CD4-positive, alpha-beta memory T cell (primary cell): Measurements from ENCODE around the gene CKAP2L. TPM values are rescaled to one million over a fixed set of nuclear protein-coding genes. Genes with fewer than 3 reads are reported as not detected.
A peak's percentile ranks its signal among the peaks of the same experiment; 100 is the strongest.

Source experiments
- CTCF ChIA-PET: fragments of 350-600 bp; sonication (Branson Sonifier 250); formaldehyde crosslinking; loops from one replicate; lab custom pipeline; 2021; ENCODE audit warnings: inconsistent platforms; ENCODE audit not compliant: partially characterized antibody; lab: Charles Lee
- POLR2A ChIA-PET: fragments of 350-600 bp; sonication (Branson Sonifier 250); formaldehyde crosslinking; loops from one replicate; lab custom pipeline; 2021; ENCODE audit not compliant: partially characterized antibody; lab: Charles Lee
- DNase-seq, 5 donors: peaks; one replicate each; pipeline versions ENCODE4 v3.0.0 to v3.0.0-alpha.2; 2020 to 2022; ENCODE audit warnings: mixed read lengths in 1 of 5
- H3K27ac ChIP-seq: one replicate; pipeline ENCODE4 v1.7.0; 2013; ENCODE audit warnings: low read depth, low read length
- H3K27me3 ChIP-seq: 2 replicates; pipeline ENCODE4 v1.7.0; 2013; ENCODE audit warnings: mild to moderate bottlenecking, low read length, moderate library complexity; ENCODE audit not compliant: insufficient read depth
- H3K36me3 ChIP-seq: 2 replicates; pipeline ENCODE4 v1.7.0; 2013; ENCODE audit warnings: mild to moderate bottlenecking, low read length, moderate library complexity; ENCODE audit not compliant: insufficient read depth
- H3K4me1 ChIP-seq: 2 replicates; pipeline ENCODE4 v1.7.0; 2013; ENCODE audit warnings: mild to moderate bottlenecking, low read length, moderate library complexity; ENCODE audit not compliant: insufficient read depth
- H3K4me3 ChIP-seq, 2 donors: one replicate each; pipeline ENCODE4 v1.7.0; 2013; ENCODE audit warnings: low read length in 2 of 2, mild to moderate bottlenecking in 1 of 2
- H3K9me3 ChIP-seq, 2 donors: one replicate each; pipeline ENCODE4 v1.7.0; 2013; ENCODE audit warnings: low read length in 2 of 2, control low read depth in 1 of 2; ENCODE audit not compliant: control insufficient read depth in 1 of 2
- H3K27ac Mint-ChIP-seq, 7 donors: one replicate each; pipeline ENCODE4 v1.8.0; 2020 to 2021; ENCODE audit warnings: mixed read lengths in 7 of 7, mild to moderate bottlenecking in 6 of 7, inconsistent platforms in 3 of 7, moderate library complexity in 3 of 7
- H3K27me3 Mint-ChIP-seq, 2 donors: one replicate each; pipeline ENCODE4 v1.8.0; 2020 to 2021; ENCODE audit warnings: mixed read lengths in 2 of 2
- H3K36me3 Mint-ChIP-seq, 2 donors: one replicate each; pipeline ENCODE4 v1.8.0; 2020 to 2021; ENCODE audit warnings: mixed read lengths in 2 of 2, inconsistent platforms in 1 of 2, mild to moderate bottlenecking in 1 of 2
- H3K4me1 Mint-ChIP-seq, 4 donors: one replicate each; pipeline ENCODE4 v1.8.0; 2020 to 2021; ENCODE audit warnings: mixed read lengths in 4 of 4, mild to moderate bottlenecking in 1 of 4
- H3K4me3 Mint-ChIP-seq, 8 donors: one replicate each; pipeline ENCODE4 v1.8.0; 2020 to 2021; ENCODE audit warnings: mixed read lengths in 8 of 8, mild to moderate bottlenecking in 7 of 8, moderate library complexity in 6 of 8, inconsistent platforms in 3 of 8
- H3K9me3 Mint-ChIP-seq, 8 donors: one replicate each; pipeline ENCODE4 v1.8.0; 2020 to 2021; ENCODE audit warnings: mixed read lengths in 8 of 8, mild to moderate bottlenecking in 5 of 8, inconsistent platforms in 3 of 8, moderate library complexity in 1 of 8
- intact Hi-C: fragments of 100-400 bp; cut with micrococcal nuclease; formaldehyde crosslinking; loops from one replicate; pipeline ENCODE4 v1.15.1; 2023
- polyA plus RNA-seq, 2 donors: library from polyadenylated mRNA; unstranded; fragments of 300-500 nt; fragmentation: Illumina TruSeq; gene quantifications; one replicate each; pipeline ENCODE4 v1.2.3, GENCODE V29; 2021
- total RNA-seq, 2 experiments: library from RNA; stranded (reverse); gene quantifications; one replicate each; pipeline ENCODE4 v1.2.3, GENCODE V29; 2021

Gene CKAP2L
- total and polyA plus RNA-seq, 4 experiments from 2014 or later = 0.06 to 0.21 TPM; not detected in 2

- ChIA-PET CTCF (interaction anchor here (0.9 to 9.9 kb wide), 14 partner anchors 9 to 157 kb away, joined by 3 to 245 read pairs (median 11); partner anchors contain the start of gene CHCHD5), POLR2A (interaction anchor here (1.1 to 3.6 kb wide), 2 partner anchors 36 to 97 kb away, joined by 3 to 14 read pairs; no protein-coding TSS in a partner anchor)
- Mint-ChIP-seq H3K4me1 (peaks cover 0 to 6% (median 1%) of the 10 kb centered on the region in 4 donors), H3K27ac (no peak overlapping the region), H3K9me3 (peaks cover 0 to 1% (median 0%) of the 10 kb centered on the region in 8 donors), H3K4me3 (no peak overlapping the region), H3K27me3 (no peaks in the 10 kb centered on the region), H3K36me3 (no peaks in the 10 kb centered on the region)
- DNase-seq = no peak
- H3K4me1 ChIP-seq = no peaks in the 10 kb centered on the region
- no peak overlapping the region for H3K4me3 ChIP-seq
- intact Hi-C loops = loop anchor here (5.0 to 10.0 kb wide), 2 partner anchors 146 to 244 kb away; partner anchors contain the start of genes CHCHD5 and TTL
- no peaks in the 10 kb centered on the region for H3K9me3 ChIP-seq
- H3K27me3 ChIP-seq = no peaks in the 10 kb centered on the region
- H3K27ac ChIP-seq = no peak overlapping the region
- H3K36me3 ChIP-seq = no peaks in the 10 kb centered on the region
Measured at GRCh38 chr2:112728378-112729175, 35.8 kb downstream of the CKAP2L start.

GRCh38 chr2:112728029-112728362 is 36.4 kb downstream of the CKAP2L start:
- no peaks in the 10 kb centered on the region for H3K4me1 ChIP-seq
- POLR2A ChIA-PET = interaction anchor here (1.1 to 3.6 kb wide), 3 partner anchors 35 to 128 kb away, joined by 3 to 14 read pairs (median 13); no protein-coding TSS in a partner anchor
- Mint-ChIP-seq H3K36me3 (no peaks in the 10 kb centered on the region), H3K4me1 (peaks cover 0 to 6% (median 1%) of the 10 kb centered on the region in 4 donors), H3K9me3 (peaks cover 0 to 1% (median 0%) of the 10 kb centered on the region in 8 donors), H3K27ac (no peak overlapping the region), H3K4me3 (no peak overlapping the region), H3K27me3 (no peaks in the 10 kb centered on the region)
- no peaks in the 10 kb centered on the region for H3K36me3 ChIP-seq
- H3K4me3 ChIP-seq = no peak overlapping the region
- no peak for DNase-seq
- H3K27ac ChIP-seq = no peak overlapping the region
- CTCF ChIA-PET = interaction anchor here (1.0 to 9.9 kb wide), 12 partner anchors 10 to 157 kb away, joined by 3 to 245 read pairs (median 14); partner anchors contain the start of gene CHCHD5
- intact Hi-C loops = loop anchor here (5.0 to 10.0 kb wide), 2 partner anchors 146 to 243 kb away; partner anchors contain the start of genes CHCHD5 and TTL
- H3K27me3 ChIP-seq = no peaks in the 10 kb centered on the region
- H3K9me3 ChIP-seq = no peaks in the 10 kb centered on the region

- no peak for DNase-seq
- Mint-ChIP-seq H3K27me3 (no peaks in the 10 kb centered on the region), H3K4me1 (peaks cover 0 to 6% (median 1%) of the 10 kb centered on the region in 4 donors), H3K27ac (no peak overlapping the region), H3K36me3 (no peaks in the 10 kb centered on the region), H3K4me3 (no peak overlapping the region), H3K9me3 (peaks cover 0 to 1% (median 0%) of the 10 kb centered on the region in 8 donors)
- no peaks in the 10 kb centered on the region for H3K27me3 ChIP-seq
- intact Hi-C loops = loop anchor here (5.0 to 10.0 kb wide), 2 partner anchors 145 to 243 kb away; partner anchors contain the start of genes CHCHD5 and TTL
- H3K36me3 ChIP-seq = no peaks in the 10 kb centered on the region
- no peaks in the 10 kb centered on the region for H3K4me1 ChIP-seq
- ChIA-PET POLR2A (interaction anchor here (0.7 to 3.6 kb wide), 5 partner anchors 81 to 128 kb away, joined by 3 to 14 read pairs (median 4); partner anchors contain the start of gene SLC20A1), CTCF (interaction anchor here (0.9 to 9.9 kb wide), 21 partner anchors 10 to 158 kb away, joined by 3 to 245 read pairs (median 11); partner anchors contain the start of gene CHCHD5)
- no peaks in the 10 kb centered on the region for H3K9me3 ChIP-seq
- H3K27ac ChIP-seq = no peak overlapping the region
- H3K4me3 ChIP-seq = no peak overlapping the region
Measured at GRCh38 chr2:112727276-112728028, 37.0 kb downstream of the CKAP2L start.

GRCh38 chr2:112726487-112727190 is 37.8 kb downstream of the CKAP2L start:
- Mint-ChIP-seq H3K9me3 (peaks cover 0 to 1% (median 0%) of the 10 kb centered on the region in 8 donors), H3K36me3 (no peaks in the 10 kb centered on the region), H3K27me3 (no peaks in the 10 kb centered on the region), H3K27ac (no peak overlapping the region), H3K4me3 (no peak overlapping the region), H3K4me1 (peaks cover 0 to 6% (median 1%) of the 10 kb centered on the region in 4 donors)
- Histone ChIP-seq H3K27ac (no peak overlapping the region), H3K27me3 (no peaks in the 10 kb centered on the region), H3K36me3 (no peaks in the 10 kb centered on the region), H3K9me3 (no peaks in the 10 kb centered on the region), H3K4me1 (no peaks in the 10 kb centered on the region), H3K4me3 (no peak overlapping the region)
- POLR2A ChIA-PET = interaction anchor here (0.7 to 3.6 kb wide), 9 partner anchors 36 to 127 kb away, joined by 3 to 14 read pairs (median 4); partner anchors contain the start of gene SLC20A1
- intact Hi-C loops = loop anchor here (1.0 to 10.0 kb wide), 5 partner anchors 35 to 242 kb away; partner anchors contain the start of genes CHCHD5 and TTL
- DNase-seq = peak; percentile 81 to 84 (median 84)
- CTCF ChIA-PET = interaction anchor here (0.7 to 9.9 kb wide), 29 partner anchors 9 to 226 kb away, joined by 3 to 245 read pairs (median 6); partner anchors contain the start of gene CHCHD5

- H3K4me1 Mint-ChIP-seq = peaks cover 0 to 6% (median 1%) of the 10 kb centered on the region in 4 donors
- no peaks in the 10 kb centered on the region for H3K36me3 Mint-ChIP-seq
- no peak overlapping the region for H3K27ac Mint-ChIP-seq
- ChIA-PET POLR2A (interaction anchor here (0.9 to 3.6 kb wide), 11 partner anchors 34 to 141 kb away, joined by 3 to 14 read pairs (median 5); partner anchors contain the start of gene SLC20A1), CTCF (interaction anchor here (0.7 to 9.9 kb wide), 29 partner anchors 8 to 225 kb away, joined by 3 to 245 read pairs (median 6); partner anchors contain the start of gene CHCHD5)
- H3K9me3 Mint-ChIP-seq = peaks cover 0 to 1% (median 0%) of the 10 kb centered on the region in 8 donors
- Histone ChIP-seq H3K27me3 (no peaks in the 10 kb centered on the region), H3K27ac (no peak overlapping the region), H3K4me1 (no peaks in the 10 kb centered on the region), H3K4me3 (no peak overlapping the region), H3K9me3 (no peaks in the 10 kb centered on the region), H3K36me3 (no peaks in the 10 kb centered on the region)
- no peak for DNase-seq
- intact Hi-C loops = loop anchor here (1.0 to 10.0 kb wide), 5 partner anchors 34 to 241 kb away; partner anchors contain the start of genes CHCHD5 and TTL
- H3K27me3 Mint-ChIP-seq = no peaks in the 10 kb centered on the region
- no peak overlapping the region for H3K4me3 Mint-ChIP-seq
Measured at GRCh38 chr2:112725545-112726457, 38.6 kb downstream of the CKAP2L start.
